AG10803 (cell line): Measurements from ENCODE around the gene SLC2A2.

Source experiments
- DNase-seq: peaks from one replicate; pipeline ENCODE4 v3.0.0; 2010; ENCODE audit warnings: low read depth
- H3K4me3 ChIP-seq: 2 replicates; pipeline ENCODE4 v1.5.1; 2011; ENCODE audit warnings: mild to moderate bottlenecking, low read length, control low read depth
- TF ChIP-seq, protein P1 (sequence below): conservative IDR thresholded peaks from 2 replicates; pipeline ENCODE4 v1.5.1; 2011; ENCODE audit warnings: mild to moderate bottlenecking, low read length, control low read depth, inconsistent platforms

Gene SLC2A2

DNA sequence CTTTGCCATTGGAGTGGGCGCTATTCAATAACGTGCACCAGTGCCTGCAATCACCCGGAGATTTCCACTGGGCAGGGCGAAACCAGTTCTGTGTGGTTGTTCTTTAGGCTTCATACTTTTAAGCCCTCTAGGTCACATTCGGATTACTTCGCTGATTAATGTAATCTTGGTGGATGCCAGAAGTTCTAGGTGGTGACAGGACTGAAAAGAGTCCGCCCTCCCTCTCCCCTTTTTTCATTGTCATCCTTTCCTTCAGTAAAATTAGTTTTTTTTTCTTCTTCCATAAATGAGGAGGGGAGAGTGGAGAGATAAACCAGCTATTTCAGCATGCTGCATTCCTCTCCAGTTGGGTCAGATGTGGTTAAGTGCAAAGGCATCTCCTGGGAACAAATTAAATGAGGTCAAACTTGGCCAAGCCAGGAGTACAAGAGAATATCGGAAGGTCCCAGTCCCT is 2.3 kb upstream of the SLC2A2 start:
- DNase-seq: peak; percentile 92
- peak overlapping the region; percentile 53 for H3K4me3 ChIP-seq
- TF ChIP-seq, protein P1, sequence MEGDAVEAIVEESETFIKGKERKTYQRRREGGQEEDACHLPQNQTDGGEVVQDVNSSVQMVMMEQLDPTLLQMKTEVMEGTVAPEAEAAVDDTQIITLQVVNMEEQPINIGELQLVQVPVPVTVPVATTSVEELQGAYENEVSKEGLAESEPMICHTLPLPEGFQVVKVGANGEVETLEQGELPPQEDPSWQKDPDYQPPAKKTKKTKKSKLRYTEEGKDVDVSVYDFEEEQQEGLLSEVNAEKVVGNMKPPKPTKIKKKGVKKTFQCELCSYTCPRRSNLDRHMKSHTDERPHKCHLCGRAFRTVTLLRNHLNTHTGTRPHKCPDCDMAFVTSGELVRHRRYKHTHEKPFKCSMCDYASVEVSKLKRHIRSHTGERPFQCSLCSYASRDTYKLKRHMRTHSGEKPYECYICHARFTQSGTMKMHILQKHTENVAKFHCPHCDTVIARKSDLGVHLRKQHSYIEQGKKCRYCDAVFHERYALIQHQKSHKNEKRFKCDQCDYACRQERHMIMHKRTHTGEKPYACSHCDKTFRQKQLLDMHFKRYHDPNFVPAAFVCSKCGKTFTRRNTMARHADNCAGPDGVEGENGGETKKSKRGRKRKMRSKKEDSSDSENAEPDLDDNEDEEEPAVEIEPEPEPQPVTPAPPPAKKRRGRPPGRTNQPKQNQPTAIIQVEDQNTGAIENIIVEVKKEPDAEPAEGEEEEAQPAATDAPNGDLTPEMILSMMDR: no peak

DNA sequence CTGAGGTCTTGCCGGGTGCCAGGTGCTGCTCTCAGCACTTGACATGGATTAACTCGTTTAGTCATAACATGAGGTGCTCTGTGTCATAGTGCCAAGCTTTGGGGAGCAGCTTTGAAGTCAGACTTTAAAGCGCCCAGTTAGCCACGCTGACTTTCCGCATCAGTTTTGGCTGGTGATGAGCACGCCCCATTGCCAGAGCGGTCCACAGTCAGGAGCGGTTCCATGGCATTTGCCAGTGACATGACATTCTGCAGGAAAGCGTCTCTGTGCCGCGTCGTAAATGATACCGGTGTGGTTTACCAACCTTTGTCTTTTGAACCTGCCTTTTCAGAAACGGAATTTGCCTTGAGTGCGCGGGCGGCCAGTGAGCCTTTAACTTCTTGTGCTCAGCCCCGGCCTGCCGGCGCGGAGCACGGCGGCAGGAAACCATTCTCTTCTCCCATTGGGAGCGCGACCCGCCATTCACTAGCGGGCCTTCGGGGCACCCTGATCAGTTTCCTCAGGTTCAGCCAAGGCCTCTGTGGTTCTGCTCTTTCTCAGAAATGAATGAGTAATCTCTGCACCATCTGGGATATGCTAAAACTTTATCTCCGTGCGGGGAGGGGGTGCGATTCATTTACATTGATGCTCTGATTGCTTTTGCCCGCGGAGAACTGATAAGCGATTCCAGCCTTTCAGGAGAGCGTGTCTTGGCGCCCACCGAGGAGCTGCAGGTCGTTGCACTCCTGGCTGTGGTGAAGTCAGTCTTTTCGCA is 1.7 kb upstream of the SLC2A2 start:
- peak overlapping the region; percentile 53 for H3K4me3 ChIP-seq
- peak; percentile 92 for DNase-seq
- TF ChIP-seq, protein P1: no peak

DNA sequence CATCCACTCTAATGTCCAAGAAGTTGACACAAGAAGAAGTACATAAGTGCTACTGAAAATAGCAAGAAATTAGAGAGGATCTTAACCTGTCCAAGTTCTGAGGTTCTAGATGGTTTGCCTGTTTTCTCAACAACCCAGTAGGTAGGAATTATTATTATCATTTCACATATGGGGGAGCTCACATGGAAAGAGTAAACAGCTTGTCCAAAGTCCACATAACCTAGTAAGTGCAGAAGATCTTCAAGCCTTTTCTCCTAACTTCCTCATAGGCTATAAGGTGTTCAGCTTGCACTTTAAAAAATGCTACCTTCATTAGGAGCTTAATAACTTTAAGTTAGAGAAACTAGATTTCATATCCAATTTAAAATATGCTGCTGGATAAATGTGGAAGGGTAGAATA is 3.0 kb downstream of the SLC2A2 start:
- DNase-seq: no peak
- TF ChIP-seq, protein P1: no peak
- no peak overlapping the region for H3K4me3 ChIP-seq

DNA sequence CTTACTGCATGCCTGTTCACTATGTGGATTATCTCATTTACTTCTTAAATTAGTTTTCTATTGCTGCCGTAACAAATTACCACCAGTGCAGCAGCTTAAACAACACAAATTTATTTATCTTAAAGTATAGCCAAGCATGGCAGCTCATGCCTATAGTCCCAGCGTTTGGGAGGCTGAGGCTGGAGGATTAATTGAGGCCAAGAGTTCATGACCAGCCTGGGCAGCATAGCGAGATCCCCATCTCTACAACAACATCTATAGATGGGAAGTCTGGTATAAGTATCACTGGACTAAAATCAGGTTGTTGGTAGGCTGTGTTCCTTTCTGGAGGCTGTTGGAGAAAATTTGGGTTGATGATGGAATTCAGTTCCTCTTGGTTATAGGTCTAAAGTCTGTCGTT is 5.1 kb downstream of the SLC2A2 start:
- no peak for DNase-seq
- no peak overlapping the region for H3K4me3 ChIP-seq
- TF ChIP-seq, protein P1: no peak

DNA sequence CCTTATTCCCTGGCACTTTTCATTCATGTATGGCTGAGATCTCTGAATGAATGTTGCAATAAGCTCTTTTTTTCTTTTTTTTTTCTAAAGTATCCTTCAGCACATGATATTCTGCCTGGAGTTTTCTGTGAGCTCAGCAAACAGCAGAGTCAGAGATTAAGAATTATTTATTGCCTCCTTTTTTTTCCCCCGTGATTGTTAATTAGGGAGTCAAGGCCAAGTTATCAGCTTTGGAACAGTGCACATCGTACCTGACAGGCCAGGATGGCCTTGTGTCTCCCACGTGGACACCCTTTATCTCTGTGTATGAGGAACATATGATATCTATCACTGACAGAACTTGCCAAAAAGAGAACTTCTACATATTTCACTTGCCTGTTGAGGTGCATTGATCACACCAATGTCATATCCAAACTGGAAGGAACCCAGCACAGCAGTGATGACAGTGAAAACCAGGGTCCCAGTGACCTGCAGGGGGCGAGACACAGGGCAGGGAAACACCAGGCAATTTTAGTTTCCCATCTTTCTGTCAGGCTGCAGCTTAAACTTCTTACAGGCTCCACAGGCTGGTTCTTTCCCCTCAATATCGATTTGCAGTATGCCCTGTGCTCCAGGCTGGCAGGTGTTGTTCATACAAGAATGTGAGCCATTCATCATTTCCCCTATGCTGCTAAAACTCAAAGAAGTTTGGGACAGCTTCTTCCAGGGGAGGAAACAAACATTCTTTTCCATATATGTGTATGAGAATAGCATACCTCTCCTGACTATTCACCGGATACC is 8.2 kb downstream of the SLC2A2 start:
- no peak for DNase-seq
- TF ChIP-seq, protein P1: peak; percentile 28
- no peak overlapping the region for H3K4me3 ChIP-seq

DNA sequence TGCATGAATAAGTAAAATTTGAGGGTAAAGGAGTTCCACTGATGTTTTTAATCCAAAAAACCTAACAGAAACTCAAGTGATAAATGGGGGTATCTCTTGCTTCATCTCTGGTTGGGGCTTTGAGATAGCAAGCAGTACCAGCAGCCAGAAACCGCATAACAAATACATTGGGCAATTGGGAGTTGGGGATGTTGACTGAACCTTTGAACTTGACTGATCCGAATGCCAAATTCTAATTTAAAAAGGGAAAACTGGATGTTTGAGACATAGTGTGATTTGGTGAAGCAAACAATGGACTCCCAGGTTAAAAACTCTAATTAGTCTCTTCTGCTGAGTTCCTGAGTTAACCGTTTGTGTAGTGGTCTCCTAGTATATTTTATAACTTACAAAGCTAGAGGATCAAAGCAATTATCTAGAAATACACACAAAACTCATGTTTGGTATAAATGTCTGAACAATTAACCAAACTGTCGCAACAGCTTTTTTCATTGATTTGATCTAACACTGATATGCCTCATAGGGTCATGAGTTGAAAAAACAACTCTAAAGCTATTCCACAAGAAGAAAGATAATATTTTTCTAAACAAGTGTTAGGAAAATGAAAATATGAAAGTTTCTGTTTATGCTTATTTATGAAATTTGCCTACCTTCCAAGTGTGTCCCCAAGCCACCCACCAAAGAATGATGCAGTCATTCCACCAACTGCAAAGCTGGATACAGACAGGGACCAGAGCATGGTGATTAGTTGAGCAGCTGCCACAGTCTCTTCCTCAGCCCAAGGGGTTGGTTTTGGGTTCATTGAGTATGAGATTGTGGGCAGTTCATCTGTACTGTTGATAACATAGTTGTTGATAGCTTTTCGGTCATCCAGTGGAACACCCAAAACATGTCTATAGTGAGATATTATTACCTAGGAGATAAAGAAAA is 12.4 kb downstream of the SLC2A2 start:
- no peak overlapping the region for H3K4me3 ChIP-seq
- TF ChIP-seq, protein P1: no peak
- no peak for DNase-seq
